Measurements from ENCODE around the gene AHCYL2. TPM values are rescaled to one million over a fixed set of nuclear protein-coding genes. Genes with fewer than 3 reads are reported as not detected.

AHCYL2 gene
- total and polyA plus RNA-seq, 2 experiments from 2014 or later = 7.8 to 29.4 TPM

DNA sequence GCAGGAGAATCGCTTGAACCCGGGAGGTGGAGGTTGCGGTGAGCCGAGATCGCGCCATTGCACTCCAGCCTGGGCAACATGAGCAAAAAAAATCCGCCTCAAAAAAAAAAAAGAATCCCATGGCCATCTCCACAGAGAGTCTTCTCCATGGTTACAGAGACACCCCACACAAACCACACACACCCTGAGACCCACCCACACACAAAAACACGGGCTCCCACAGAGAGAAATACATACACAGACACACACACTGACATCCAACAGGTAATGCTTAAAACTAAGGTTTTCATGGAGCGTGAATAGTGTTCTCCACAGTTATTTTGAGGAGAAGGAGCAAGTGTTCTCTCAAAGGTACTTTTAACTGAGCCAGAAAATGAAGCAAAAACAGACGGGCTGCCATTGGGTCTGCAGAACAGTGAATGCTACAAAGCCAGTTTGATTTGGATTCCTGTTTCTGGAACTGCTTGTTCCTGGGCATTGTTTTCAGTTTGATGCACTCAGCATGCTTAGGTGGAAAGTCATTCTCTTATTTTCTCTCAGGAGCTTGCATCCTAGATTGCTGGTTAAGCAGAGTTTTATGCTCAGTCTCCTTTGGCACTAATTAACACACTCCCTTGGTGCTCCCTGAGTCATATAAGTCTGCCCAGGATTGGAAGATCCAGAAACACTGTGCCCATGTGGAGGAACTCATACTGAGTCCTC, 15.4 kb downstream of the AHCYL2 start:
- 0 out of 2 replicates have a peak overlapping the region, but pooled peaks have one; percentile 44 for H3K27ac Mint-ChIP-seq
- Histone ChIP-seq H3K4me2 (no peak overlapping the region), H3K36me3 (ENCODE audit: insufficient read depth) (no peaks in the 10 kb centered on the region), H3F3A (replicated peaks; ENCODE audit: low read depth) (no peaks in the 10 kb centered on the region), H2AFZ (no peak overlapping the region), H4K20me1 (replicated peaks; ENCODE audit: insufficient read depth) (peaks cover 6% of the 10 kb centered on the region; the same call in 1 of the 2 replicates), H3K4me3 (no peak overlapping the region), H3K79me2 (replicated peaks; ENCODE audit: insufficient read depth) (peaks cover 81% of the 10 kb centered on the region), H3K4me1 (ENCODE audit: insufficient read depth) (peaks cover 5% of the 10 kb centered on the region; the same call in 1 of the 2 replicates), H3K27me3 (ENCODE audit: insufficient read depth) (no peaks in the 10 kb centered on the region), H3K9me2 (ENCODE audit: insufficient read depth) (no peaks in the 10 kb centered on the region), H3K27ac (ENCODE audit: low read depth) (0 out of 2 replicates have a peak overlapping the region, but pooled peaks have one; percentile 12)
- TF ChIP-seq POLR2AphosphoS5 (IDR thresholded peaks at IDR 0.05; ENCODE audit: low read depth) (no peak), EZH2 (IDR thresholded peaks at IDR 0.05; ENCODE audit: low read depth, unreplicated experiment) (no peak), CREB1 (CRISPR knock-in tag; IDR thresholded peaks at IDR 0.05; ENCODE audit: low read depth) (no peak), STAT1 (IDR thresholded peaks at IDR 0.05; ENCODE audit: unreplicated experiment) (no peak), EZH2phosphoT487 (IDR thresholded peaks at IDR 0.05; ENCODE audit: unreplicated experiment) (no peak), JUNB (IDR thresholded peaks at IDR 0.05; ENCODE audit: unreplicated experiment) (no peak), ZNF114 (CRISPR knock-in tag; IDR thresholded peaks at IDR 0.05) (no peak), ZNF331 (CRISPR knock-in tag; IDR thresholded peaks at IDR 0.05; ENCODE audit: low read depth) (no peak), NANOG (IDR thresholded peaks at IDR 0.05; ENCODE audit: borderline replicate concordance) (no peak)
- TF ChIP-seq, protein P1, sequence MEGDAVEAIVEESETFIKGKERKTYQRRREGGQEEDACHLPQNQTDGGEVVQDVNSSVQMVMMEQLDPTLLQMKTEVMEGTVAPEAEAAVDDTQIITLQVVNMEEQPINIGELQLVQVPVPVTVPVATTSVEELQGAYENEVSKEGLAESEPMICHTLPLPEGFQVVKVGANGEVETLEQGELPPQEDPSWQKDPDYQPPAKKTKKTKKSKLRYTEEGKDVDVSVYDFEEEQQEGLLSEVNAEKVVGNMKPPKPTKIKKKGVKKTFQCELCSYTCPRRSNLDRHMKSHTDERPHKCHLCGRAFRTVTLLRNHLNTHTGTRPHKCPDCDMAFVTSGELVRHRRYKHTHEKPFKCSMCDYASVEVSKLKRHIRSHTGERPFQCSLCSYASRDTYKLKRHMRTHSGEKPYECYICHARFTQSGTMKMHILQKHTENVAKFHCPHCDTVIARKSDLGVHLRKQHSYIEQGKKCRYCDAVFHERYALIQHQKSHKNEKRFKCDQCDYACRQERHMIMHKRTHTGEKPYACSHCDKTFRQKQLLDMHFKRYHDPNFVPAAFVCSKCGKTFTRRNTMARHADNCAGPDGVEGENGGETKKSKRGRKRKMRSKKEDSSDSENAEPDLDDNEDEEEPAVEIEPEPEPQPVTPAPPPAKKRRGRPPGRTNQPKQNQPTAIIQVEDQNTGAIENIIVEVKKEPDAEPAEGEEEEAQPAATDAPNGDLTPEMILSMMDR (conservative IDR thresholded peaks at IDR 0.05; ENCODE audit: low read depth in 2 of 2) = no peak
- TF ChIP-seq, protein P2, sequence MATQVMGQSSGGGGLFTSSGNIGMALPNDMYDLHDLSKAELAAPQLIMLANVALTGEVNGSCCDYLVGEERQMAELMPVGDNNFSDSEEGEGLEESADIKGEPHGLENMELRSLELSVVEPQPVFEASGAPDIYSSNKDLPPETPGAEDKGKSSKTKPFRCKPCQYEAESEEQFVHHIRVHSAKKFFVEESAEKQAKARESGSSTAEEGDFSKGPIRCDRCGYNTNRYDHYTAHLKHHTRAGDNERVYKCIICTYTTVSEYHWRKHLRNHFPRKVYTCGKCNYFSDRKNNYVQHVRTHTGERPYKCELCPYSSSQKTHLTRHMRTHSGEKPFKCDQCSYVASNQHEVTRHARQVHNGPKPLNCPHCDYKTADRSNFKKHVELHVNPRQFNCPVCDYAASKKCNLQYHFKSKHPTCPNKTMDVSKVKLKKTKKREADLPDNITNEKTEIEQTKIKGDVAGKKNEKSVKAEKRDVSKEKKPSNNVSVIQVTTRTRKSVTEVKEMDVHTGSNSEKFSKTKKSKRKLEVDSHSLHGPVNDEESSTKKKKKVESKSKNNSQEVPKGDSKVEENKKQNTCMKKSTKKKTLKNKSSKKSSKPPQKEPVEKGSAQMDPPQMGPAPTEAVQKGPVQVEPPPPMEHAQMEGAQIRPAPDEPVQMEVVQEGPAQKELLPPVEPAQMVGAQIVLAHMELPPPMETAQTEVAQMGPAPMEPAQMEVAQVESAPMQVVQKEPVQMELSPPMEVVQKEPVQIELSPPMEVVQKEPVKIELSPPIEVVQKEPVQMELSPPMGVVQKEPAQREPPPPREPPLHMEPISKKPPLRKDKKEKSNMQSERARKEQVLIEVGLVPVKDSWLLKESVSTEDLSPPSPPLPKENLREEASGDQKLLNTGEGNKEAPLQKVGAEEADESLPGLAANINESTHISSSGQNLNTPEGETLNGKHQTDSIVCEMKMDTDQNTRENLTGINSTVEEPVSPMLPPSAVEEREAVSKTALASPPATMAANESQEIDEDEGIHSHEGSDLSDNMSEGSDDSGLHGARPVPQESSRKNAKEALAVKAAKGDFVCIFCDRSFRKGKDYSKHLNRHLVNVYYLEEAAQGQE (IDR thresholded peaks at IDR 0.05; ENCODE audit: unreplicated experiment) = no peak
- TF ChIP-seq, protein P3, sequence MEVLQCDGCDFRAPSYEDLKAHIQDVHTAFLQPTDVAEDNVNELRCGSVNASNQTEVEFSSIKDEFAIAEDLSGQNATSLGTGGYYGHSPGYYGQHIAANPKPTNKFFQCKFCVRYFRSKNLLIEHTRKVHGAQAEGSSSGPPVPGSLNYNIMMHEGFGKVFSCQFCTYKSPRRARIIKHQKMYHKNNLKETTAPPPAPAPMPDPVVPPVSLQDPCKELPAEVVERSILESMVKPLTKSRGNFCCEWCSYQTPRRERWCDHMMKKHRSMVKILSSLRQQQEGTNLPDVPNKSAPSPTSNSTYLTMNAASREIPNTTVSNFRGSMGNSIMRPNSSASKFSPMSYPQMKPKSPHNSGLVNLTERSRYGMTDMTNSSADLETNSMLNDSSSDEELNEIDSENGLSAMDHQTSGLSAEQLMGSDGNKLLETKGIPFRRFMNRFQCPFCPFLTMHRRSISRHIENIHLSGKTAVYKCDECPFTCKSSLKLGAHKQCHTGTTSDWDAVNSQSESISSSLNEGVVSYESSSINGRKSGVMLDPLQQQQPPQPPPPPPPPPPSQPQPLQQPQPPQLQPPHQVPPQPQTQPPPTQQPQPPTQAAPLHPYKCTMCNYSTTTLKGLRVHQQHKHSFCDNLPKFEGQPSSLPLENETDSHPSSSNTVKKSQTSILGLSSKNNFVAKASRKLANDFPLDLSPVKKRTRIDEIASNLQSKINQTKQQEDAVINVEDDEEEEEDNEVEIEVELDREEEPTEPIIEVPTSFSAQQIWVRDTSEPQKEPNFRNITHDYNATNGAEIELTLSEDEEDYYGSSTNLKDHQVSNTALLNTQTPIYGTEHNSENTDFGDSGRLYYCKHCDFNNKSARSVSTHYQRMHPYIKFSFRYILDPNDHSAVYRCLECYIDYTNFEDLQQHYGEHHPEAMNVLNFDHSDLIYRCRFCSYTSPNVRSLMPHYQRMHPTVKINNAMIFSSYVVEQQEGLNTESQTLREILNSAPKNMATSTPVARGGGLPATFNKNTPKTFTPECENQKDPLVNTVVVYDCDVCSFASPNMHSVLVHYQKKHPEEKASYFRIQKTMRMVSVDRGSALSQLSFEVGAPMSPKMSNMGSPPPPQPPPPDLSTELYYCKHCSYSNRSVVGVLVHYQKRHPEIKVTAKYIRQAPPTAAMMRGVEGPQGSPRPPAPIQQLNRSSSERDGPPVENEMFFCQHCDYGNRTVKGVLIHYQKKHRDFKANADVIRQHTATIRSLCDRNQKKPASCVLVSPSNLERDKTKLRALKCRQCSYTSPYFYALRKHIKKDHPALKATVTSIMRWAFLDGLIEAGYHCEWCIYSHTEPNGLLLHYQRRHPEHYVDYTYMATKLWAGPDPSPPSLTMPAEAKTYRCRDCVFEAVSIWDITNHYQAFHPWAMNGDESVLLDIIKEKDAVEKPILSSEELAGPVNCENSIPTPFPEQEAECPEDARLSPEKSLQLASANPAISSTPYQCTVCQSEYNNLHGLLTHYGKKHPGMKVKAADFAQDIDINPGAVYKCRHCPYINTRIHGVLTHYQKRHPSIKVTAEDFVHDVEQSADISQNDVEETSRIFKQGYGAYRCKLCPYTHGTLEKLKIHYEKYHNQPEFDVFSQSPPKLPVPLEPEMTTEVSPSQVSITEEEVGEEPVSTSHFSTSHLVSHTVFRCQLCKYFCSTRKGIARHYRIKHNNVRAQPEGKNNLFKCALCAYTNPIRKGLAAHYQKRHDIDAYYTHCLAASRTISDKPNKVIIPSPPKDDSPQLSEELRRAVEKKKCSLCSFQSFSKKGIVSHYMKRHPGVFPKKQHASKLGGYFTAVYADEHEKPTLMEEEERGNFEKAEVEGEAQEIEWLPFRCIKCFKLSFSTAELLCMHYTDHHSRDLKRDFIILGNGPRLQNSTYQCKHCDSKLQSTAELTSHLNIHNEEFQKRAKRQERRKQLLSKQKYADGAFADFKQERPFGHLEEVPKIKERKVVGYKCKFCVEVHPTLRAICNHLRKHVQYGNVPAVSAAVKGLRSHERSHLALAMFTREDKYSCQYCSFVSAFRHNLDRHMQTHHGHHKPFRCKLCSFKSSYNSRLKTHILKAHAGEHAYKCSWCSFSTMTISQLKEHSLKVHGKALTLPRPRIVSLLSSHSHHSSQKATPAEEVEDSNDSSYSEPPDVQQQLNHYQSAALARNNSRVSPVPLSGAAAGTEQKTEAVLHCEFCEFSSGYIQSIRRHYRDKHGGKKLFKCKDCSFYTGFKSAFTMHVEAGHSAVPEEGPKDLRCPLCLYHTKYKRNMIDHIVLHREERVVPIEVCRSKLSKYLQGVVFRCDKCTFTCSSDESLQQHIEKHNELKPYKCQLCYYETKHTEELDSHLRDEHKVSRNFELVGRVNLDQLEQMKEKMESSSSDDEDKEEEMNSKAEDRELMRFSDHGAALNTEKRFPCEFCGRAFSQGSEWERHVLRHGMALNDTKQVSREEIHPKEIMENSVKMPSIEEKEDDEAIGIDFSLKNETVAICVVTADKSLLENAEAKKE (CRISPR knock-in tag; IDR thresholded peaks at IDR 0.05) = no peak
- TF ChIP-seq, protein P4, sequence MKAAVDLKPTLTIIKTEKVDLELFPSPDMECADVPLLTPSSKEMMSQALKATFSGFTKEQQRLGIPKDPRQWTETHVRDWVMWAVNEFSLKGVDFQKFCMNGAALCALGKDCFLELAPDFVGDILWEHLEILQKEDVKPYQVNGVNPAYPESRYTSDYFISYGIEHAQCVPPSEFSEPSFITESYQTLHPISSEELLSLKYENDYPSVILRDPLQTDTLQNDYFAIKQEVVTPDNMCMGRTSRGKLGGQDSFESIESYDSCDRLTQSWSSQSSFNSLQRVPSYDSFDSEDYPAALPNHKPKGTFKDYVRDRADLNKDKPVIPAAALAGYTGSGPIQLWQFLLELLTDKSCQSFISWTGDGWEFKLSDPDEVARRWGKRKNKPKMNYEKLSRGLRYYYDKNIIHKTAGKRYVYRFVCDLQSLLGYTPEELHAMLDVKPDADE (IDR thresholded peaks at IDR 0.05) = no peak
- no peak for DNase-seq (ENCODE audit: low spot score)
- peaks cover 10% of the 10 kb centered on the region for H3K36me3 Mint-ChIP-seq (ENCODE audit: low read depth)
- H3K4me1 Mint-ChIP-seq = peaks cover 8% of the 10 kb centered on the region
- H3K4me3 Mint-ChIP-seq = no peak overlapping the region
- peaks cover 3% of the 10 kb centered on the region; the same call in 2 of the 3 replicates for H3K9me3 Mint-ChIP-seq
- ATAC-seq = no peak
- H3K27me3 Mint-ChIP-seq (ENCODE audit: insufficient read depth, low read depth, poor library complexity) = peaks cover 4% of the 10 kb centered on the region

Data from GM23338 (cell line).